ENCODE measurements around the gene MRPS27.

- no peak for TF ChIP-seq CTCF (IDR thresholded peaks at IDR 0.05)
- TF ChIP-seq ZFX (IDR thresholded peaks at IDR 0.05; ENCODE audit: borderline replicate concordance), result no peak
Measured at GRCh38 chr5:72187388-72188075, 132.5 kb downstream of the MRPS27 start.

Data from 22Rv1 (cell line).